HCEC 1CT (cell line): Measurements from ENCODE around the gene CACNA2D4.
A peak's percentile ranks its signal among the peaks of the same experiment; 100 is the strongest.

Experiments used
- DNase-seq: peaks from one replicate; pipeline ENCODE4 v3.0.0-alpha.2; 2017

CACNA2D4 gene

GRCh38 chr12:1796515-1797010 is 121.9 kb downstream of the CACNA2D4 start:
- DNase-seq = no peak

- DNase-seq = peak; percentile 84
Measured at GRCh38 chr12:1795785-1796514, 122.5 kb downstream of the CACNA2D4 start.

DNA sequence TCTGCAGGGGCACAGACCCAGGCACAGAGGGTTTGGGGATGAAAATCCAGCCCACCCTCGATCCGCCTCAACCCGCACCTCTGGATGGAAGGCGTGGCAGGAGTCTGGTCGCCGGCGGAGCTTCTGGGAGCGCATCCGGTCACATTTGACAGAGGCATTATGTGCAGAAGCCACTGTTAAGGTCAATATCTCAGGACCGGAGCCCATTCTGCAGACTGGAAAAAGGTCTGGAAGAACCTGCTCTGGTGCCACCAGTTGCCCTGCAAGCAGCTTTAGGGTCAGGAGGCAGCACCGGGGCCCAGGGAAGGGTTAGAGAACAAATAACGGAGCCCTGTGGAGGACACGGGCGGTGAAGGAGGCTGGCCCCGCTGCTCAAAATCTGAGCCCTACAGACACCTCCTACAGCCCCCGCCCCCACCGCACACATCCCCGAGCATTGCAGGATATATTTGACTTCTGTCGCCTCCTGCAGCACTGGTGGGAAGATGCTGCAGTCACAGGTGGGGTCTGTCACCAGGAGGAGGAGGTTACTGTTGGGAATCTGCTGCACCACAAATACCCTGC is 123.1 kb downstream of the CACNA2D4 start:
- DNase-seq = no peak

GRCh38 chr12:1794440-1795090 is 123.9 kb downstream of the CACNA2D4 start:
- DNase-seq = no peak

DNA sequence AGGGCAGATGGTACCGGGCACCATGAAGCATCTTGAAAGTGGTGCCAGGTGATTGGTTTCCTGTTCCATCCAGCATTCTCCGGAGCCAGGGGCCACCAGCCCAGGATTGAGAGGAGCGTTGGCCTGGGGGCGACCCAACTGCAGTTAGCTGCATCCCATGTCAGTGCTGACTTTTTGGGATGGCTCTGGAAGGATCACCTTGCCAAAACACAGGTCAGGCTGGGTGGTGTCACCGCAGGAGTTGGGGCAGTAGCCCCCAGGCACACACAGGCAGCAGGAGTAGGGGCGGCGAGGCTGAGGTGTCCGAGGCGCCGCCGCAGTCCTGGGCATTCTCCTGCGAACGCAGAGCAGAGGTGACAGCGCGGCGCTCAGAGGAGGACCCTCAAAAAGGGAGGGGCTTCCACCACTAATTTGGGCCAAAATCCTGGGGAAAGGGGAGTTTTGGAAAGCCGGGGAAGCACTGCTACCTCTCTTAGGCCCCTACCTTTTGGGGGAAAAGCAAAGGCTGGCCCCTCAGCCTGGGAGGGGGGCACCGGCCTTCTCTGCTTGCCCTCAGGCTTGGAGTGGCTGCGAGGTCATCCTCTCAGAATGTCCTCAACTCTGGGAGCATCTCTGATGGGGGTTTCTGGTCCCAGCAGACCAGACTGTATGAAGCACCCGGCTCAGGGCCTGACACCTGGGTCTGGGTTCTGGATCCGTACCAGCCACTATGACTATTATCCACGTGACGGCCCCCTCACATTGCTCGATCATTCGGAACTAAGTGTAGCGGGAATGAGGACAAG is 124.8 kb downstream of the CACNA2D4 start:
- DNase-seq = no peak

DNA sequence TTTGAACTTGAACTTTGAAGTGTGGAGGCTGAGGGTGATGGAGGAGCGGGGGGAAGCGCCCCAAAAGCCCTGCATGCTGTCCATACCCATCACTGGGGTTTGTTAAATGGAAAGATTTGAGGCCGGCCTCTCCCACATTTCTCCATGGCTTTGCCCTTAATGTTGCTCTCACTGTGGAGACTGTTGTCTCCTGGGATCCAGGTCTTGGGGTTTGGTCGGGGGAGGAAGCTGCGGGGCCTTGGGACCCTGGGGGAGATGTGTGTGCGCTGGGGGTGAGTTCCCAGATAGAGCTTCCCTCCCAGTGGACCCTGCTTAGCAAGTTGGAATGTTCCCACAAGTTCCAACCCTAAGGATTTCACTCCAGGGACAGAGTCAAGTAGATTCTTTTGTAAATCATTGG is 126.0 kb downstream of the CACNA2D4 start:
- DNase-seq = no peak

- DNase-seq = peak; percentile 50
Measured at GRCh38 chr12:1791104-1791841, 127.2 kb downstream of the CACNA2D4 start.

- DNase-seq = no peak
Measured at GRCh38 chr12:1790444-1790843, 128.0 kb downstream of the CACNA2D4 start.

GRCh38 chr12:1787714-1788113 is 130.7 kb downstream of the CACNA2D4 start:
- DNase-seq = no peak

DNA sequence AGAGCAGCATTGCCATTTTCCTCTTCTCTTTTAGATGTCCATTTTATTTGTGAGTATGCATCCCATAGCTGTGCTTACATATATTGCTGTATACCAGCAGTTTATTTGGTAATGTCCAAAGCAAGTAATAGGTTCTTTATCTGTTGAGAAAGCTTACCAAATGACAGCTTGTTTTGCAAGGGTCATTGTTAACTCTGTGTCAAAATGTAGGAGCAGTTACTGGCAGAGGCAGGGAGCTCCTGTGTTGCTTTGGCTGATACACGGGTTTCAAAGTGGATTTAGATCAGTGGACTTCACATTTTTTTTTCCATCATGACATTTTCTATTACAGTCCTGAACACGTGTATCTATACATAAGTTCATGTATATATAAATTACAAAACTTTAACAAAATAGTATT is 136.2 kb downstream of the CACNA2D4 start:
- DNase-seq = no peak

- no peak for DNase-seq
Measured at GRCh38 chr12:1781772-1782171, 136.7 kb downstream of the CACNA2D4 start.

DNA sequence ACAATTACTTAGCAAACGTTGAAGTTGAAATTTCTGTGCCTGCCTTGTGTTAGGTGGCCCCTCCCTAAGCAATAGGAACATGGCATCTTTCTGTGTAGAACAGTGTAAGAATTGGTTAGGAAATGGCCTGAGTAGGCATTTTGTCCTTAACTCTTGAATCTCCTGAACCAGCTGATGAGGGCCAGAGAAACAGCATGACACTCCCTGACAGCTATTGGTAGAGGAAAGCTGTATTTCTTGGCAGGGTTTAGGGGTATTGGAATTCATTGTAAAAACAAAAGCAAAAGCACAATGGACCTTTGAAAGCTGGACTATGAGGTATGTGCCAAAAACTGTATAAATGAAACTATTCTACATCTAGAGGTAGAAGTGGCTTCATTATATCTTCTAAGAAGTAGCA is 138.7 kb downstream of the CACNA2D4 start:
- DNase-seq = no peak

DNA sequence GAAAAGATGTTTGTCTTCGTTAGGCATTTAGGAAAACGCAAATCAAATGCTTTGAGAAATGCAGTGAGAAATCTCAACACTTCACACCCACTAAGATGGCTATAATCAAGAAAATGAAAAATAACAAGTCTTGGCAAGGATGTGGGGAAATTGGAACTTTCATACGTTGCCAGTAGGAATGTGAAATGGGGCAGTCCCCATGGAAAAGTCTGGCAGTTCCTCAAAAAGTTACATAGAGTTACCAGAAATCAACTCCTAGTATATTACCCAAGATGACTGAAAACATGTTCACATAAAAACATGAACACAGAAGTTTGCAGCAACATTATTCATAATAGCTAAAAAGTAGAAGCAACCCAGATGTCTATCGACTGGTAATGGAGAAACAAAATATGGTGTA is 139.5 kb downstream of the CACNA2D4 start:
- DNase-seq = no peak

- peak; percentile 87 for DNase-seq
Measured at GRCh38 chr12:1777798-1778197, 140.7 kb downstream of the CACNA2D4 start.

DNA sequence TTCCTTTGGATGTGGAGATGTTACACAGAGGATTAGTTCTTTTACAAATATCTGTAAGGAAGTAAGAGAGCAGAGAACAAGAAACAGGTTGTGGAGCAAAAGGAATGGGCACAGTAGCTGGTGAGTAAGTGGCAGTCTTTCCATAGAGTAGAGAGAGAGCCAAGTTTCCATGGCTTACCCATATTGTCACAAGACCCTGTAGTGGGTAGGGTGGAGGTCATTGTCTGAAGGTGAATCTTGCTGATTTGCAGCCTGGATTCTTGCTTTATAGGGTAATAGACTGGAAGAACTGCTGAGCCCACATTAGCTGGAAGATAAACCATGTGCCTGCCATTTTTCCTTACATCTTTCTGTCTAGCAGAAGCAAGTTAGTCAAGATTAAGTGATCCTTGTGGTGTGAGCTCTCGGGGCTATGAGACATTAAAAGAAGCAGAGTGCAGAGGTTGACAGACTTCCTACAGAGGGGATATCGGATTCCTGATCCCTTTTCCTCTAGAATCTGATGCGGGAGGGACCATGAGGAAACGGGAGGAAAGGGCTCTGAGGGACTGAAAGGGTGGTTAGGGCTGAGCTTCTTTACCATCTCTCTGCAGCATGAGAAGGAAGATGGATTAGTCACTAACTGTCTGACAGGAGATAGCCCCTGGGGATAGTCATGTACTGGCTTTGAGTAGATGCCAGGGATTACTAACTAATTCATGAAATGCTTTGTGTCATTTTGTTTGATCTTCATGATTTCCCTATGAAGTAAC is 142.1 kb downstream of the CACNA2D4 start:
- peak; percentile 83 for DNase-seq

- DNase-seq = no peak
Measured at GRCh38 chr12:1773937-1774655, 144.4 kb downstream of the CACNA2D4 start.

DNA sequence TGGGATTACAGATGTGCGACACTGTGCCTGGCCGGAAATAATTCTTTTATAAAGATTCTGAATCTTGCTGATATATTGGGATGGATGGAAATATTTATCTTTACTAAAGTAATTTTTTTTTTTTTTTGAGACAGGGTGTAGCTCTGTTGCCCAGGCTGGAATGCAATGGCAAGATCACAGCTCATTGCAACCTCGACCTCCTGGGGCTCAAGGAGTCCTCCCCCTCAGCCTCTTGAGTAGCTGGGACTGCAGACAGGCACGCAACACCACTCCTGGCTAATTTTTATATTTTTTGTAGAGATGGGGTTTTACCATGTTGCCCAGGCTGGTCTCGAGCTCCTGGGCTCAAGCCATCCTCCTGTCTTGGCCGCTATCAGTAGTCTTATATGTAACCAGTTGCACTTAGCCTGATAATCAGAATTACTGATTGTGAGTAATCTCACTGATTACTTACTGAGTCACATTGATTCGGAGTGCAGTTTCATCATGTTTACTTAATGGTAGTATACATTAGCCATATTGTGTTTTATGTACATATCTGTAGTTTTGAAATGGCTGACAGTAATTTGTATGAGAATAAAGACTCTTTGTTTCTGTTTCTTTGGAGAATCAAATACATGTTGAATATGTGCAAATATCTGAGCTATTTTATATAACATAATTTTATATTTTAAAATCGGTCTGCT is 148.5 kb downstream of the CACNA2D4 start:
- DNase-seq = peak; percentile 59

DNA sequence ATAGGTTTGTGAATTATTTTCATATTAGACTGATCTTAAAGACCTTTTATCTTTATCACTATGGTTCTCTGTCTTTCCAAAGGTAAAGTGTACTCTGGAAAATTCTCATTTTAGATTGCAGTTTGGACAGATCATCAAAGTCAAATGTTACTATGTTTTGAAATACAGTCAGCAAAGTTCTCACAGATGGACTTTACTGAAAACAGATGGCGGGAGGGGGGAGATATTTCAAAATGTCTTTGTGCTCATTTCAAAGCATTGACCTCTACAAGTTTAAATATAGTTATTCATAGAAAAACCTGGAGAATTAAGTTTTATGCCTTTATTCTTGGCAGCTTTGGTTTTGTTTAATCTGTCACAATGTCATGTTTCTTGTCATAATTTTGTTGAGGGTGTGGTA is 149.8 kb downstream of the CACNA2D4 start:
- no peak for DNase-seq

- DNase-seq = no peak
Measured at GRCh38 chr12:1767407-1768090, 150.9 kb downstream of the CACNA2D4 start.

DNA sequence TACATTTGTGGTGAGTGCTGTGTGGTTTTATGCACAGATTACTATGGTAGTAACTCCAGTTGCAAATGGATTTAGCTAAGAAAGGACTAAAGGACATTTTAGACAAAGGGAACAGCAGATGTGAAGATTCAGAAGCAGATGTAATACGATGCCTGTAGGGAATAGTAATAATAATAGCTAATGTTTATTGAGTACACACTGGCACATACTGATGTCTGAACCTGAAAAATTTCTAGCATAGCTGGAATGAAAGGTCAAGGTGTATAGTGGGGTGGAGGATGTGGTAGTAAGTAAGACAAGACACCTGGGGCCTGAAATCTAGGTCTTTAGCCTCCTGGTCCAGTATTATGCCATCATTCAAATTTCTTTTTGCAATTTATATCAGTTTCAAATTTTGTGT is 152.3 kb downstream of the CACNA2D4 start:
- DNase-seq = no peak
